ENCODE results near the gene FGB. TPM values are rescaled to one million over a fixed set of nuclear protein-coding genes. Genes with fewer than 3 reads are reported as not detected.

The FGB gene
- total RNA-seq, 6 experiments from 2014 or later = not detected

- no peak overlapping the region for H3K27ac Mint-ChIP-seq
- no peak for DNase-seq
- H3K4me3 Mint-ChIP-seq = no peak overlapping the region
- TF ChIP-seq, protein P1, sequence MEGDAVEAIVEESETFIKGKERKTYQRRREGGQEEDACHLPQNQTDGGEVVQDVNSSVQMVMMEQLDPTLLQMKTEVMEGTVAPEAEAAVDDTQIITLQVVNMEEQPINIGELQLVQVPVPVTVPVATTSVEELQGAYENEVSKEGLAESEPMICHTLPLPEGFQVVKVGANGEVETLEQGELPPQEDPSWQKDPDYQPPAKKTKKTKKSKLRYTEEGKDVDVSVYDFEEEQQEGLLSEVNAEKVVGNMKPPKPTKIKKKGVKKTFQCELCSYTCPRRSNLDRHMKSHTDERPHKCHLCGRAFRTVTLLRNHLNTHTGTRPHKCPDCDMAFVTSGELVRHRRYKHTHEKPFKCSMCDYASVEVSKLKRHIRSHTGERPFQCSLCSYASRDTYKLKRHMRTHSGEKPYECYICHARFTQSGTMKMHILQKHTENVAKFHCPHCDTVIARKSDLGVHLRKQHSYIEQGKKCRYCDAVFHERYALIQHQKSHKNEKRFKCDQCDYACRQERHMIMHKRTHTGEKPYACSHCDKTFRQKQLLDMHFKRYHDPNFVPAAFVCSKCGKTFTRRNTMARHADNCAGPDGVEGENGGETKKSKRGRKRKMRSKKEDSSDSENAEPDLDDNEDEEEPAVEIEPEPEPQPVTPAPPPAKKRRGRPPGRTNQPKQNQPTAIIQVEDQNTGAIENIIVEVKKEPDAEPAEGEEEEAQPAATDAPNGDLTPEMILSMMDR (IDR thresholded peaks at IDR 0.05) = no peak
- H3K9me3 Mint-ChIP-seq = no peaks in the 10 kb centered on the region
- peaks cover 2% of the 10 kb centered on the region for H3K27me3 Mint-ChIP-seq (ENCODE audit: insufficient read depth)
- no peaks in the 10 kb centered on the region for H3K4me1 Mint-ChIP-seq (ENCODE audit: low read depth)
- no peaks in the 10 kb centered on the region for H3K36me3 Mint-ChIP-seq (ENCODE audit: low read depth)
Observed at GRCh38 chr4:154606728-154607723, 44.2 kb downstream of the FGB start.

- DNase-seq = no peak
- no peaks in the 10 kb centered on the region for H3K9me3 Mint-ChIP-seq
- H3K27me3 Mint-ChIP-seq (ENCODE audit: insufficient read depth) = peaks cover 2% of the 10 kb centered on the region
Observed at GRCh38 chr4:154608361-154609252, 45.8 kb downstream of the FGB start.

GRCh38 chr4:154609532-154609931 is 46.7 kb downstream of the FGB start:
- DNase-seq = no peak
- no peak overlapping the region for H3K27ac Mint-ChIP-seq

More at GRCh38 chr4:154608361-154609252, 45.8 kb downstream of the FGB start:
- TF ChIP-seq, protein P1 (IDR thresholded peaks at IDR 0.05) = no peak
- H3K4me1 Mint-ChIP-seq (ENCODE audit: low read depth) = no peaks in the 10 kb centered on the region
- H3K36me3 Mint-ChIP-seq (ENCODE audit: low read depth) = no peaks in the 10 kb centered on the region
- H3K4me3 Mint-ChIP-seq = no peak overlapping the region
- H3K27ac Mint-ChIP-seq = no peak overlapping the region

DNA sequence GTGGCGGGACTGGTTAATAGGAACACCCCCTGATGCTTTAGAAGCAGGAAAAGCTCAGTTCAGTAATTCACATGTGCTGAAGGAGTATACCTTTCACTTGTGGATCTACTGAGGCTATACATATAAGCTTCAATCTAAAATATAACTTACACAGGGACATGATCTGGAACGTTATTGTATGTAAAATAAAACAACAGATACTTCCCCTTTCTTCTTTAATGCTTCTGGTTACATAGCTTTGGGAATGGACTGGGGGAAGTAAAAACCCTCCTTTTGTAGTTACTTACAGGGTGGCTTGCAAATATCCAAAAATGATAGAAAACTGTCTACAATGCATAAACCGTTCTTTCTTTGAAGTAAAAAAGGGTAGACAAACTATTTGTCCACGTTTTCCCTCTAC is 47.8 kb downstream of the FGB start:
- Mint-ChIP-seq H3K36me3 (ENCODE audit: low read depth) (no peaks in the 10 kb centered on the region), H3K27me3 (ENCODE audit: insufficient read depth) (peaks cover 2% of the 10 kb centered on the region), H3K4me3 (no peak overlapping the region), H3K4me1 (ENCODE audit: low read depth) (no peaks in the 10 kb centered on the region), H3K9me3 (no peaks in the 10 kb centered on the region), H3K27ac (no peak overlapping the region)
- no peak for DNase-seq
- TF ChIP-seq, protein P1 (IDR thresholded peaks at IDR 0.05) = no peak

More at GRCh38 chr4:154609532-154609931, 46.7 kb downstream of the FGB start:
- peaks cover 2% of the 10 kb centered on the region for H3K27me3 Mint-ChIP-seq (ENCODE audit: insufficient read depth)
- H3K36me3 Mint-ChIP-seq (ENCODE audit: low read depth) = no peaks in the 10 kb centered on the region
- no peaks in the 10 kb centered on the region for H3K4me1 Mint-ChIP-seq (ENCODE audit: low read depth)
- H3K9me3 Mint-ChIP-seq = no peaks in the 10 kb centered on the region
- H3K4me3 Mint-ChIP-seq = no peak overlapping the region
- TF ChIP-seq, protein P1 (IDR thresholded peaks at IDR 0.05) = no peak

DNA sequence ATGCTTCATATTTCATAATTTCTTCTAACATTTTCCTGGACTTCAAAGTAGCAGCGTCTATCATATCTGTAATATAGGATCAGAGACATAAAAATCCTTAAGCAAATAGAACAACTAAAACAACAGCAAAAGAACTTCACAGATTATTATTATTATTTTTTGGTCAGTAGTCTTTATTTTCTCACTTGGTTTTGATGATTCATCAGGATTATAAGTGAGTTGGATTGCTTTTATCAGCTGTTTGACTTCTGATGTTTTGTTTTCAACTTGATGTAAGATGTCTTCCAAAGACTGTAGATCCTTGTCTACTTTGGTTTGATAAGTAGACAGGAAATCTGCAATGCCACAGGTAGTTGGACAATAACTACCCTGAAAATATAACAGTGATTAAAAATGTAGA is 49.0 kb downstream of the FGB start:
- Mint-ChIP-seq H3K27ac (no peak overlapping the region), H3K9me3 (no peaks in the 10 kb centered on the region), H3K4me3 (no peak overlapping the region), H3K27me3 (ENCODE audit: insufficient read depth) (peaks cover 2% of the 10 kb centered on the region), H3K4me1 (ENCODE audit: low read depth) (no peaks in the 10 kb centered on the region), H3K36me3 (ENCODE audit: low read depth) (no peaks in the 10 kb centered on the region)
- TF ChIP-seq, protein P1 (IDR thresholded peaks at IDR 0.05) = no peak
- DNase-seq = no peak
